Measurements from ENCODE around the gene ABHD10.
A peak's percentile ranks its signal among the peaks of the same experiment; 100 is the strongest.
"Not testable (repeated sequence)": the region's sequence is repeated elsewhere in the genome, so short reads cannot be mapped to it uniquely, and the experiment has no call there.

The ABHD10 gene

DNA sequence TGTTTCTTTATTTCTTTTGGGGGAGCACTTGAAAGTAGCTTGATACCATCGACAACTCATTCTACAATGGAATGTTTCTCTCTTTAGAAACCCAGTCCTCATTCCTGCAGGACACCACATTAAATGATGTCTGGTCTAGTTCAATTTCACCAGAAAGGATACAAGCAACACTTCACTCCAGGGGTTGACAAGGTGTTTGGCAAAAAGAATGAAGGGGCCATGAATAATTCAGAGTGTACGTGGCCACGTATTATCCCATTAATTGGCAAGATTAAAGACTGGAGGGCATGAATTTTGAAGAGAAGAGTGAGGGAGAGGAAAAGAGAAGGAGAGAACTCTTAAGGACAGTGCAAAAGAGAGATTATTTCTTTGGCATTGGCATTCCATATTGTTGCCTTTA, 56.4 kb downstream of the ABHD10 start:
- TF ChIP-seq, protein P1, sequence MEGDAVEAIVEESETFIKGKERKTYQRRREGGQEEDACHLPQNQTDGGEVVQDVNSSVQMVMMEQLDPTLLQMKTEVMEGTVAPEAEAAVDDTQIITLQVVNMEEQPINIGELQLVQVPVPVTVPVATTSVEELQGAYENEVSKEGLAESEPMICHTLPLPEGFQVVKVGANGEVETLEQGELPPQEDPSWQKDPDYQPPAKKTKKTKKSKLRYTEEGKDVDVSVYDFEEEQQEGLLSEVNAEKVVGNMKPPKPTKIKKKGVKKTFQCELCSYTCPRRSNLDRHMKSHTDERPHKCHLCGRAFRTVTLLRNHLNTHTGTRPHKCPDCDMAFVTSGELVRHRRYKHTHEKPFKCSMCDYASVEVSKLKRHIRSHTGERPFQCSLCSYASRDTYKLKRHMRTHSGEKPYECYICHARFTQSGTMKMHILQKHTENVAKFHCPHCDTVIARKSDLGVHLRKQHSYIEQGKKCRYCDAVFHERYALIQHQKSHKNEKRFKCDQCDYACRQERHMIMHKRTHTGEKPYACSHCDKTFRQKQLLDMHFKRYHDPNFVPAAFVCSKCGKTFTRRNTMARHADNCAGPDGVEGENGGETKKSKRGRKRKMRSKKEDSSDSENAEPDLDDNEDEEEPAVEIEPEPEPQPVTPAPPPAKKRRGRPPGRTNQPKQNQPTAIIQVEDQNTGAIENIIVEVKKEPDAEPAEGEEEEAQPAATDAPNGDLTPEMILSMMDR (IDR thresholded peaks at IDR 0.05; ENCODE audit: low read length, missing control alignments) = no peak
- no peak overlapping the region for H3K4me3 ChIP-seq (replicated peaks; ENCODE audit: low read depth, low read length)
- no peak for DNase-seq (ENCODE audit: low read depth)

DNA sequence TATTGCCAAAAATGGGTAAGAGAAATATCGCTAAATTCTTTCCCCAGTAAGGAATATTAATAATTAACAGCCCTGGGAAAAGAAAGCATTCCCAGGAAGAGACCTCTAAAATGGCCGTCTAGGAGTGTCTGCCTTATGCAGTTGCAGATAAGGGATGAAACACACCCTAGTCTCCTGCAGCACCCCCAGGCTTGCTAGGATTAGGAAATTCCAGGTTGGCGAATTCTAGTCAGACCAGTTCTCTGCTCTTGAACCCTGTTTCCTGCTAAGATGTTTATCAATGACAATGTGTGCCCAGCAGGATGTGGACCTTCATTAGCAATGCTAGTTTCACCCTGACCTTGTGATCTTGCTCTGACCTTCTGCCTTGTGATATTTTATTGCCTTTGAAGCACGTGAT, 58.4 kb downstream of the ABHD10 start:
- not testable (repeated sequence) for H3K4me3 ChIP-seq (replicated peaks; ENCODE audit: low read depth, low read length); DNase-seq (ENCODE audit: low read depth)

DNA sequence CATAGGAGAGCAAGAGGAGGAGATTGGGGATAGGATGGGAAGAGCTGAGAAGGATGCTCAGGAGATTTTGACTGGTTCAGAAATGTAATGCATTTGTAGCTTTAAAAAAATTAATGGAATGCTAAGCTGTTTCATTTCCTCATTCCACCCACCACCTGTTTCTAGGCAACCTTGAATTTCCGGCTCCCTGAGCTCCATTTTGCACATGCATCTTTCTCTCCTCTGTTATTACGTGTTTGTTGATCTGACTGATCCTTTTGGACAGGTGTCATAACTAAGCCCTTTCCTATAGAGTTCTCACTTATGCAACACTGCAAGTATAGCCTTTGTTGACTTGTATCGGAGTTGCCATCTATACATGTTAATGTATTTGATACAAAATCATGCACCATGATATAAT, 60.0 kb downstream of the ABHD10 start:
- no peak overlapping the region for H3K4me3 ChIP-seq (replicated peaks; ENCODE audit: low read depth, low read length)
- peak; percentile 22 for DNase-seq (ENCODE audit: low read depth)
- TF ChIP-seq, protein P1 (IDR thresholded peaks at IDR 0.05; ENCODE audit: low read length, missing control alignments) = no peak

DNA sequence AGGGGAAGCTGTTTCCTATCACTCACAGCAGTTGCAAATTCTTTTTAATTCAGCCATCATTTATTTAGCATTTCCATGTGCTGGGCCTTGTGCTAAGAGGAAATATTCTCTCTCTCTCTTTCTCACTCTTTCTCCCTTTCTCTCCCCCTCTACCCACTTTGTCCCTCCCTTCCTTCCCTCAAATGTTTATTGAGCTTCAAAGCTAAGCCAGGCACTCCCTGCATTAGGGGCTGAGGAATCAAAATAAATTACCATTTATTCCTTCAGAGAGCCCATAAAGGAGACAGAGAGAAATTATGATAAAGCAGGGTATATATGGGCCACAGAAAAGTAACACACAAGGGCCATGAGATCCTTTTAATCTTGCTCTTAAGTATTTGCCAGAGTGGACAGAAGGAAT, 62.5 kb downstream of the ABHD10 start:
- no peak overlapping the region for H3K4me3 ChIP-seq (replicated peaks; ENCODE audit: low read depth, low read length)
- TF ChIP-seq, protein P1 (IDR thresholded peaks at IDR 0.05; ENCODE audit: low read length, missing control alignments) = no peak
- no peak for DNase-seq (ENCODE audit: low read depth)

DNA sequence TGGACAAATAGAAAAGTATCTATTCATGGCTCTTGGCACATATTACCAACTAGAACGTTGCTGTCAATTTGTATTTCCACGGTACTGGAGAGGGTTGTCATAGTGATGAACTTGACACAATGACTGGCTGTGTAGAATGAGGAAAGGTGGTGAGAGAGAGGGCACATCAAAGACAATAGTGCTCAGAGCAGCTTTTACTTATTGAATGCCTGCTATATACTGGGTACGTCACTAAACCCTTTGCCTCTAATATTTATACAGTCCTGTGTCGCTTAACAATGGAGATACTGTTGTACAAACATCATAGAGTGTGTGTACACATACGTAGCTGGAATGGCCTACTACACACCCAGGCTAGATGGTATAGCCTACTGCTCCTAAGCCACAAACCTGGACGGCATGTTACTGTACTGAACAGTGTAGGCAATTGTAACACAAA, 64.0 kb downstream of the ABHD10 start:
- DNase-seq (ENCODE audit: low read depth) = no peak
- TF ChIP-seq, protein P1 (IDR thresholded peaks at IDR 0.05; ENCODE audit: low read length, missing control alignments) = no peak
- no peak overlapping the region for H3K4me3 ChIP-seq (replicated peaks; ENCODE audit: low read depth, low read length)
